IPS-18a (cell line): ENCODE data around the gene FAM120B.

ENCODE experiments used
- H3K27ac ChIP-seq: one replicate; pipeline ENCODE4 v1.5.1; 2013; ENCODE audit warnings: low read length
- H3K27me3 ChIP-seq: one replicate; pipeline ENCODE4 v1.6.1; 2013; ENCODE audit warnings: mild to moderate bottlenecking, low read length; ENCODE audit not compliant: control insufficient read depth, insufficient read depth
- H3K36me3 ChIP-seq: one replicate; pipeline ENCODE4 v1.6.1; 2013; ENCODE audit warnings: low read depth, low read length; ENCODE audit not compliant: control insufficient read depth
- H3K4me1 ChIP-seq: one replicate; pipeline ENCODE4 v1.6.1; 2013; ENCODE audit warnings: low read depth, low read length; ENCODE audit not compliant: control insufficient read depth
- H3K4me3 ChIP-seq: one replicate; pipeline ENCODE4 v1.5.1; 2013; ENCODE audit warnings: low read length
- H3K9ac ChIP-seq: one replicate; pipeline ENCODE4 v1.6.1; 2013; ENCODE audit warnings: mild to moderate bottlenecking, low read length, moderate library complexity
- H3K9me3 ChIP-seq: one replicate; pipeline ENCODE4 v1.6.1; 2013; ENCODE audit warnings: low read depth, low read length; ENCODE audit not compliant: control insufficient read depth

Gene FAM120B

GRCh38 chr6:170369403-170369802 lies 62.8 kb downstream of the FAM120B start:
- Histone ChIP-seq H3K36me3 (no peaks in the 10 kb centered on the region), H3K4me1 (peaks cover 9% of the 10 kb centered on the region), H3K9ac (no peak overlapping the region), H3K9me3 (no peaks in the 10 kb centered on the region), H3K4me3 (no peak overlapping the region), H3K27me3 (no peaks in the 10 kb centered on the region), H3K27ac (no peak overlapping the region)

DNA sequence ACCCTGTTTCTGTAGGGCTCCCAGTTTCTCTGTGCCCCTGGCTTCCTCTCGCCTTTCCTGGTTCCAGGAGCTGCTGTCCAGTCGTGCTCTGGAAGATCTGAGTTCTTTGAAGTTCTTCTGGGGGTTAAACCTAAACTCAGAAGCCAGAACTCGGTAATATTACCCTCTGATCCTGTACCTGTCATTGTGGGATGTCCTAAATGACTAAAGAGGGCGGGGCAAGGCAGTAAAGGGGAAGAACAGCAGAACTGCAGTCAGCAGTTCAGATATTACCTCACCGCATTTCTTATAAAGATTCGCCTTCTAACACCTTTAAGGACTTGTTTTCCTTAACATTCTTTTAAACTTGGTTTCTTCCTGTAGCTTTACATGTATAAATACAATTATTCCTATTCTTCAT lies 63.9 kb downstream of the FAM120B start:
- Histone ChIP-seq H3K4me1 (peaks cover 9% of the 10 kb centered on the region), H3K4me3 (no peak overlapping the region), H3K9me3 (no peaks in the 10 kb centered on the region), H3K36me3 (no peaks in the 10 kb centered on the region), H3K9ac (no peak overlapping the region), H3K27me3 (no peaks in the 10 kb centered on the region), H3K27ac (no peak overlapping the region)

- H3K27me3 ChIP-seq, result no peaks in the 10 kb centered on the region
- no peak overlapping the region for H3K27ac ChIP-seq
- H3K36me3 ChIP-seq, result no peaks in the 10 kb centered on the region
Observed at GRCh38 chr6:170371080-170371479, 64.5 kb downstream of the FAM120B start.

DNA sequence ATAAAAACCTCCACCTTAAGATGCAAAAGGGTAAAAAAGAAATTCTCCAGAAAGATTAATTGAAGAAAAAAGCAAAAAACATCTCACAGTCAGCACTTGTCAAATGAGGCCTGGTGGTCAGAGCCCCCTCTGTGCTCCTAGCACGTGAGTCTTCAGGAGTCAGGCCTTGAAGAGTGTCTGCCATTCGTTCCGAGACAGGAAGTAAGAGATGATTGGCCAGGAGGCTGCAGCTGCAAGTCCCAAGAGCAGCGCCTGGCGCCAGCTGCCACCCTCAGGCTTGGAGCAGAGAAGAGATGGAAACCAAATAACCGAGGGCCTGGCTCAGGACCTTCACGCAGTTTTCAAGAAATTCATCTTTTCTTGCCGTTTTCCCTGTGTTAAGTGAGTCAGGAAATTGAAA lies 65.0 kb downstream of the FAM120B start:
- no peak overlapping the region for H3K27ac ChIP-seq
- no peak overlapping the region for H3K4me3 ChIP-seq
- H3K9me3 ChIP-seq, result no peaks in the 10 kb centered on the region
- no peaks in the 10 kb centered on the region for H3K27me3 ChIP-seq
- no peaks in the 10 kb centered on the region for H3K36me3 ChIP-seq
- no peak overlapping the region for H3K9ac ChIP-seq
- peaks cover 9% of the 10 kb centered on the region for H3K4me1 ChIP-seq

More at GRCh38 chr6:170371080-170371479, 64.5 kb downstream of the FAM120B start:
- Histone ChIP-seq H3K9ac (no peak overlapping the region), H3K4me1 (peaks cover 9% of the 10 kb centered on the region), H3K4me3 (no peak overlapping the region), H3K9me3 (no peaks in the 10 kb centered on the region)

DNA sequence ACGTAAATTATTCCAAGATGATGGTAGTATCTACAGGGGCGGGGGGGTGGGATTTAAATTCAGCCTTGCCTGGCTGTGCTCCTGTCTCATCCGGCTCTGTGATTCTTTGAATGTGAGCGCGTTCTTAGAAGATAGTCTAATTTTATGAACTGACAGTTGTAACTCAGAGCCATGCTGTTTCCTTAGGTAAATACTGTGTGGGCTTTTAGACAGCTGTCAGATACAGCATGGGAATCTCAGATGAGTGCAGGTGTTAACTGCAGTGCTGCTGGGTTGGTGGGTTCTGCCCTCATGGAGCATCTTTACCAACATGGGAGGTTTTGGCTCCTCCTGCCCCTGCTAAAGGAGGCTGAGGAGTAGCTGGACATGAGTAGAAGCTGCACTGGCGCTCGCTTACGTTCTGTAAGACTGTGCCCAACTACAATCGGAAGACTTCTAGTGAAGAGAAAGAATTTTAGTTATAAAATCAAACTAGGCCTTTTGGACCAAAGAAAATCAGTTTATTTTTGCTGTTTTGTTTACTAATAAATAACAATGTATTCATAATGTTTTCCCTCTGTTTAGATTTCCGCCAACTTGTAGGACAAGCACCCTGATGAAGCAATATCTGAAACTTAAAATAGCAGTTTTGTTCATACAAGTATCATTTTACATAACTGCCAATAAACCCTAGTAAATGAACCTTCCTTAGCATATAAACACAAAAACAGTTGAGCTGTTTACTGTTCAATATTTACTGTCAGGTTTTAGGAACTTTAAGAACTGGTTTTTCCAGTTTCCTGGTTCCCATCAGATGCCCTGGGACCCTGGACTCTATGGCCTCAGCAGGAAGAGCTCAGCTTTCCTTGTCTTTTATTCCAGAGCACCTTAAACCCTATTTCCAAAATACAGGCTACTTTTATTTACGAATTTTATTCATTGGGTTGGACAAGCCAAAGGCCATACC lies 66.1 kb downstream of the FAM120B start:
- no peaks in the 10 kb centered on the region for H3K36me3 ChIP-seq
- no peak overlapping the region for H3K27ac ChIP-seq
- H3K27me3 ChIP-seq, result no peaks in the 10 kb centered on the region
- no peak overlapping the region for H3K9ac ChIP-seq
- peaks cover 9% of the 10 kb centered on the region for H3K4me1 ChIP-seq
- H3K9me3 ChIP-seq, result no peaks in the 10 kb centered on the region
- H3K4me3 ChIP-seq, result no peak overlapping the region

DNA sequence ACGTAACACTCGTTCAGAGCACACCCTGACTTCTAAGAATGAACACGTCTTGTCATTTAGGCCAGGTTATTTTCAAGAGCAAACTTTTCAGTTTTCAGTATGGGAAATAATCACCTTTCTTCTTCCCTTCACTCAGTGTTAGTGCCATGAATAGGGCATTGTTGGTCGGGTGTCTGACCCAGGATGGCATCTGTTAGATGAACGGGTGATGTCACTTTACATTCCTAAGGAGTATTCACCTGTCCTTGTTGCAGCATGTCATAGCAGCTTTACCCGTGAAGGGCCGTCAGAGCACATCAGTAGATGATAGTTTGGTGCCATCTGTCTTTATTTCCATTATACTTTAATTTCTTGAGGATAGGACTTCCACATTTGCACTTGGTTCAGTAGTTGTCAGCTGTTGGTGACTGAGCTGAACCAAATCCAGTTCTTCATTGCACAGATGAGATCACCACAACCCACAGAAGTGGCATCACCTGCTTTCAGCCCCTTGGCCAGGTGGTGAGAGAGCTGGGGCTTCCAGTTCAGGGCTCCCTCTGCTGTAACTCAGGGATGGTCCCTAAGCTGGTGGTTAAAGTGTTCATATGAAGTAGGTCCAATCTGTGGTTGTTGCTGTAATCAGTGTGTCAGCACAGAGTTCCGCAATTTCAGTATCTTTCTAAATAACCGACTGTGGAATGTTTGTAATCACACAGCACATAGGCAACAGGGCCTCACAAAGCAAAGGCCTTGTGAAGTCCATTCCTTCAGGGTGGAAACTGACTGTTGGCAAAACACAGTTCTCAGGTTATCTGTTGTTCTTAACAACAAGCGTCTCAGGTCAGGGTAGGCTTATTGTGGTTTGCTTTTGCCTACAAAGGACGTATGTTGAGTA lies 68.2 kb downstream of the FAM120B start:
- Histone ChIP-seq H3K9ac (no peak overlapping the region), H3K4me3 (no peak overlapping the region), H3K27ac (no peak overlapping the region), H3K36me3 (no peaks in the 10 kb centered on the region), H3K4me1 (peaks cover 9% of the 10 kb centered on the region), H3K9me3 (no peaks in the 10 kb centered on the region), H3K27me3 (no peaks in the 10 kb centered on the region)

DNA sequence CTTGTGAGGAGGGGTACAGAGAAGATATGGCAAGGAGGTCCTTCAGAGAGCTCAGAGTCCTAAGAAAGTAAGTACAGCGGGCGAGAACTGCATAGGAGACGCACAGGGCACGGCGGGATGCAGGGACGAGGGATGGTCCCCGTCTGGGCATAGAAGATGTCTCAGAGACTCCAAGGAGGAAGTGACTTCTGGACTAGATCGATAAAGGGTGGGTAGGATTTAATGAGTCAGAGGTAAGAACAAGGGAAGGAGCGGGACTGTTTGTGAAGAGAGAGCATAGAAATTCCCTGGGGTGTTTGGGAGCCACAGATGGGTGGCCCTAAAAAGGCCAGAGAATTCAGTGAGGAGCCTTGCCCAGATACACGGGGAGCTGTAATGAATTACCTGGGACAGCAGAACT lies 69.1 kb downstream of the FAM120B start:
- Histone ChIP-seq H3K9ac (no peak overlapping the region), H3K4me3 (no peak overlapping the region), H3K9me3 (no peaks in the 10 kb centered on the region), H3K36me3 (no peaks in the 10 kb centered on the region), H3K4me1 (peaks cover 9% of the 10 kb centered on the region), H3K27ac (no peak overlapping the region), H3K27me3 (no peaks in the 10 kb centered on the region)

GRCh38 chr6:170376386-170377043 lies 70.0 kb downstream of the FAM120B start:
- Histone ChIP-seq H3K4me1 (peaks cover 9% of the 10 kb centered on the region), H3K36me3 (no peaks in the 10 kb centered on the region), H3K9me3 (no peaks in the 10 kb centered on the region), H3K27me3 (no peaks in the 10 kb centered on the region), H3K9ac (no peak overlapping the region), H3K4me3 (no peak overlapping the region), H3K27ac (no peak overlapping the region)

GRCh38 chr6:170378502-170378901 lies 71.9 kb downstream of the FAM120B start:
- no peak overlapping the region for H3K4me3 ChIP-seq
- no peaks in the 10 kb centered on the region for H3K36me3 ChIP-seq
- H3K9ac ChIP-seq, result no peak overlapping the region
- H3K9me3 ChIP-seq, result no peaks in the 10 kb centered on the region
- H3K4me1 ChIP-seq, result peaks cover under 1% of the 10 kb centered on the region
- H3K27ac ChIP-seq, result no peak overlapping the region
- H3K27me3 ChIP-seq, result no peaks in the 10 kb centered on the region

GRCh38 chr6:170381562-170381961 lies 75.0 kb downstream of the FAM120B start:
- H3K27me3 ChIP-seq, result no peaks in the 10 kb centered on the region
- H3K9me3 ChIP-seq, result no peaks in the 10 kb centered on the region
- H3K4me1 ChIP-seq, result peaks cover 10% of the 10 kb centered on the region
- no peak overlapping the region for H3K4me3 ChIP-seq
- no peak overlapping the region for H3K27ac ChIP-seq
- H3K9ac ChIP-seq, result no peak overlapping the region
- no peaks in the 10 kb centered on the region for H3K36me3 ChIP-seq

DNA sequence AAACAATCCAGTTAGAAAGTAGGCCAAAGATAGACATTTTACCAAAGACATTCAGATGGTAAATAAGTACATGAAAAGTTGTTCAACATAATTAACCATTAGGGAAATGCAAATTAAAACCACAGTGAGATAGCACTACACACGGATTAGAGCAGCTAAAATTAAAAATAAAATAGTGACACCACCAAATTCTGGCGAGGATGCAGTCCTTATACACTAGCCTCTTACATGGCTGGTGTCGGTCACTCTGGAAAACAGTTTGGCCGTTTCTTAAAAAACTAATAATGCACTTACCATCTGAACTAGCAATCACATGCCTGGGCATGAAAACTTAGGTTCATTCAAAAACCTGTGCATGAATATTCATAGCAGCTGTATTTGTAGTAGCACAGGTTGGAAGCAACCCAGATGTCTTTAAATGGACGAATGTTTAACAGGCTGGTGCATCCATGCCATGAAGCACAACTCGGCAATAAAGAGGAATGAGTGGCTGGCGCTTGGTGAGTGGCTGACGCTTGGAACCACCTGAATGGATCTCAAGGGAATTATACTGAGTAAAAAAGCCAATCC lies 77.0 kb downstream of the FAM120B start:
- Histone ChIP-seq H3K36me3 (no peaks in the 10 kb centered on the region), H3K9me3 (no peaks in the 10 kb centered on the region), H3K4me1 (peaks cover 10% of the 10 kb centered on the region), H3K27me3 (no peaks in the 10 kb centered on the region), H3K9ac (no peak overlapping the region), H3K4me3 (no peak overlapping the region), H3K27ac (no peak overlapping the region)
